GM19043 (cell line): ENCODE measurements around the gene MTX2.

Source experiments
- ATAC-seq: cut with Tn5 transposase; IDR thresholded peaks from one replicate; pipeline ENCODE4 v1.9.1; 2021; ENCODE audit warnings: low read depth; ENCODE audit not compliant: unreplicated experiment

The MTX2 gene

GRCh38 chr2:176269319-176270099 is at the start of gene MTX2:
TSS of gene MTX2 (plus strand) at chr2:176269442. CDS start at chr2:176269630, 188 bp downstream.
- ATAC-seq: peak; percentile 98

GRCh38 chr2:176227874-176228273 is 41.4 kb upstream of the MTX2 start:
- ATAC-seq: no peak

GRCh38 chr2:176234156-176234555 is 35.1 kb upstream of the MTX2 start:
- no peak for ATAC-seq

- no peak for ATAC-seq
These were observed 34.3 kb upstream of the MTX2 start for GRCh38 chr2:176234940-176235339.

- no peak for ATAC-seq
These were observed 31.8 kb upstream of the MTX2 start for GRCh38 chr2:176237456-176237855.

- ATAC-seq: no peak
These were observed 30.2 kb upstream of the MTX2 start for GRCh38 chr2:176239031-176239430.

GRCh38 chr2:176240301-176240700 is 28.9 kb upstream of the MTX2 start:
- ATAC-seq: no peak

GRCh38 chr2:176242276-176242675 is 27.0 kb upstream of the MTX2 start:
- no peak for ATAC-seq

- ATAC-seq: no peak
These were observed 22.9 kb upstream of the MTX2 start for GRCh38 chr2:176246331-176246730.

GRCh38 chr2:176247859-176248258 is 21.4 kb upstream of the MTX2 start:
- no peak for ATAC-seq

GRCh38 chr2:176251928-176252327 is 17.3 kb upstream of the MTX2 start:
- no peak for ATAC-seq

GRCh38 chr2:176260689-176261088 is 8.6 kb upstream of the MTX2 start:
- no peak for ATAC-seq

- ATAC-seq: no peak
These were observed 8.1 kb upstream of the MTX2 start for GRCh38 chr2:176261136-176261535.

- ATAC-seq: peak; percentile 25
These were observed 295 bp upstream of the MTX2 start for GRCh38 chr2:176268976-176269318.

GRCh38 chr2:176270100-176270750 is 983 bp downstream of the MTX2 start:
- ATAC-seq: no peak

- no peak for ATAC-seq
These were observed 3.7 kb downstream of the MTX2 start for GRCh38 chr2:176272870-176273459.

GRCh38 chr2:176278927-176279326 is 9.7 kb downstream of the MTX2 start:
- ATAC-seq: no peak

GRCh38 chr2:176280156-176280555 is 10.9 kb downstream of the MTX2 start:
- no peak for ATAC-seq

GRCh38 chr2:176280867-176281658 is 11.8 kb downstream of the MTX2 start:
- ATAC-seq: no peak

GRCh38 chr2:176283291-176284068 is 14.2 kb downstream of the MTX2 start:
- ATAC-seq: no peak
